Gastrocnemius medialis (tissue), 4 donors: ENCODE measurements around the gene STARD3. TPM values are rescaled to one million over a fixed set of nuclear protein-coding genes. Genes with fewer than 3 reads are reported as not detected.

Source experiments
- ATAC-seq, 2 donors: fragments of 150-250 bp; one replicate each; pipeline ENCODE4 v1.9.1; 2016
- DNase-seq, 2 donors: peaks; one replicate each; pipeline ENCODE4 v3.0.0-alpha.2; 2019
- H3K27ac ChIP-seq, 4 donors: fragments of 200-600 bp; sonication (generic); 1 replicate in 1 of 4; 2 replicates in 3 of 4; pipeline ENCODE4 v1.5.1; 2016 to 2018; ENCODE audit warnings: mild to moderate bottlenecking in 2 of 4, moderate library complexity in 1 of 4
- H3K27me3 ChIP-seq, 3 donors: fragments of 200-600 bp; sonication (generic) in 2 of 3; 1 replicate in 1 of 3; 2 replicates in 2 of 3; pipeline versions ENCODE4 v1.5.1 to v1.6.0; 2016 to 2019; ENCODE audit warnings: mild to moderate bottlenecking in 1 of 3, moderate library complexity in 1 of 3
- H3K36me3 ChIP-seq, 2 donors: fragments of 200-600 bp; sonication (generic) in 1 of 2; one replicate each; pipeline ENCODE4 v1.5.1; 2017 to 2018
- H3K4me1 ChIP-seq, 2 donors: fragments of 200-600 bp; sonication (generic) in 1 of 2; one replicate each; pipeline ENCODE4 v1.5.1; 2016 to 2017; ENCODE audit warnings: mild to moderate bottlenecking in 2 of 2
- H3K4me3 ChIP-seq, 4 donors: fragments of 200-600 bp; sonication (generic) in 3 of 4; 1 replicate in 1 of 4; 2 replicates in 3 of 4; pipeline ENCODE4 v1.5.1; 2016 to 2019; ENCODE audit warnings: mild to moderate bottlenecking in 2 of 4
- H3K9me3 ChIP-seq, 3 donors: fragments of 200-600 bp; sonication (generic) in 2 of 3; 1 replicate in 1 of 3; 2 replicates in 2 of 3; pipeline ENCODE4 v1.5.1; 2016 to 2019
- CTCF ChIP-seq, 5 experiments: fragments of 450-650 bp in 3 of 5; fragments of 200-600 bp in 2 of 5; sonication (generic) in 2 of 5; IDR thresholded peaks in 4 of 5; conservative IDR thresholded peaks in 1 of 5; 1 replicate in 4 of 5; 2 replicates in 1 of 5; pipeline ENCODE4 v1.5.1; 2016 to 2019; ENCODE audit warnings: antibody characterized with exemption in 5 of 5, mild to moderate bottlenecking in 3 of 5, moderate library complexity in 3 of 5
- POLR2A ChIP-seq, 2 donors: fragments of 450-650 bp; IDR thresholded peaks; one replicate each; pipeline ENCODE4 v1.6.1; 2017; ENCODE audit warnings: antibody characterized with exemption in 2 of 2, mild to moderate bottlenecking in 2 of 2, moderate library complexity in 2 of 2
- in situ Hi-C, 4 donors: fragments of 200-750 bp; cut with MboI; loops; one replicate each; pipeline versions ENCODE4 v1.15.0 to v1.8.0; 2017; ENCODE audit warnings: low sequenced_read_pairs in 4 of 4
- intact Hi-C: fragments of 100-400 bp; cut with DNase I; formaldehyde crosslinking; loops from one replicate; pipeline ENCODE4 v1.15.1; 2023; ENCODE audit warnings: low total_unique reads
- total RNA-seq, 4 donors: library from RNA; depleted of rRNA; stranded (reverse); fragments of >200 nt; gene quantifications; one replicate each; pipeline versions ENCODE4 v1.1.0 to v1.2.3, GENCODE V29; 2016

Gene STARD3
- total RNA-seq, 4 donors from 2014 or later, result 31.0 to 41.7 (median 41.0) TPM

- DNase-seq (peak in 1 of 2 donors; percentile 22), ATAC-seq (no peak)
- Histone ChIP-seq H3K4me1 (peaks cover 46 to 52% of the 10 kb centered on the region in 2 donors), H3K4me3 (no peak overlapping the region), H3K27me3 (no peaks in the 10 kb centered on the region), H3K27ac (peak overlapping the region; percentile 92 to 97 (median 94)), H3K9me3 (no peaks in the 10 kb centered on the region), H3K36me3 (peaks cover 0 to 5% of the 10 kb centered on the region in 2 donors)
- intact Hi-C loops (loop anchor here (5.0 kb wide), 2 partner anchors 54 to 249 kb away; partner anchors contain the start of genes LRRC3C, MIEN1 and ORMDL3), in situ Hi-C loops (no loop called here)
- TF ChIP-seq POLR2A (IDR thresholded peaks at IDR 0.05) (no peak), CTCF (IDR thresholded peaks at IDR 0.05 in 4 of 5, conservative IDR thresholded peaks at IDR 0.05 in 1 of 5) (no peak)
Observed at GRCh38 chr17:39678340-39679116, 41.6 kb downstream of the STARD3 start.

- no peaks in the 10 kb centered on the region for H3K27me3 ChIP-seq
- TF ChIP-seq POLR2A (IDR thresholded peaks at IDR 0.05) (no peak), CTCF (IDR thresholded peaks at IDR 0.05 in 4 of 5, conservative IDR thresholded peaks at IDR 0.05 in 1 of 5) (no peak)
- no peak overlapping the region for H3K4me3 ChIP-seq
- peaks cover 46 to 50% of the 10 kb centered on the region in 2 donors for H3K4me1 ChIP-seq
- intact Hi-C loops (loop anchor here (5.0 kb wide), 2 partner anchors 53 to 248 kb away; partner anchors contain the start of genes LRRC3C, MIEN1 and ORMDL3), in situ Hi-C loops (no loop called here)
- H3K27ac ChIP-seq, result peak overlapping the region; percentile 92 to 97 (median 94)
- H3K36me3 ChIP-seq, result peaks cover 0 to 5% of the 10 kb centered on the region in 2 donors
- ATAC-seq (no peak), DNase-seq (no peak)
- H3K9me3 ChIP-seq, result no peaks in the 10 kb centered on the region
Observed at GRCh38 chr17:39679521-39680192, 42.7 kb downstream of the STARD3 start.

- no peak for ATAC-seq
- H3K9me3 ChIP-seq, result no peaks in the 10 kb centered on the region
- no peak for TF ChIP-seq CTCF (IDR thresholded peaks at IDR 0.05 in 4 of 5, conservative IDR thresholded peaks at IDR 0.05 in 1 of 5)
- TF ChIP-seq POLR2A (IDR thresholded peaks at IDR 0.05), result no peak
- H3K36me3 ChIP-seq, result peaks cover 0 to 5% of the 10 kb centered on the region in 2 donors
- no peak overlapping the region for H3K27ac ChIP-seq
- in situ Hi-C loops, result no loop called here
- no peak overlapping the region for H3K4me3 ChIP-seq
- H3K27me3 ChIP-seq, result no peaks in the 10 kb centered on the region
- intact Hi-C loops, result no loop called here
- DNase-seq, result no peak
- H3K4me1 ChIP-seq, result peaks cover 27% of the 10 kb centered on the region in 2 donors
Observed at GRCh38 chr17:39683295-39683939, 46.5 kb downstream of the STARD3 start.

GRCh38 chr17:39684369-39685192 is 47.6 kb downstream of the STARD3 start:
- Histone ChIP-seq H3K9me3 (no peaks in the 10 kb centered on the region), H3K27me3 (no peaks in the 10 kb centered on the region), H3K4me3 (no peak overlapping the region), H3K36me3 (peaks cover 0 to 5% of the 10 kb centered on the region in 2 donors), H3K4me1 (peaks cover 18 to 22% of the 10 kb centered on the region in 2 donors), H3K27ac (no peak overlapping the region)
- in situ Hi-C loops, result no loop called here
- intact Hi-C loops, result no loop called here
- ATAC-seq (no peak), DNase-seq (no peak)
- TF ChIP-seq CTCF (IDR thresholded peaks at IDR 0.05 in 4 of 5, conservative IDR thresholded peaks at IDR 0.05 in 1 of 5) (no peak), POLR2A (IDR thresholded peaks at IDR 0.05) (no peak)
